DOHH2 (cell line): Measurements from ENCODE around the gene TMEM30A.

ENCODE experiments used
- H3F3A ChIP-seq: fragments of 200-600 bp; sonication (generic), shearing (Covaris generic); 2 replicates; pipeline ENCODE4 v1.6.0; 2016; ENCODE audit warnings: antibody characterized with exemption, mild to moderate bottlenecking; ENCODE audit not compliant: control insufficient read depth, insufficient read depth
- H3K27ac ChIP-seq: fragments of 200-600 bp; sonication (generic); 2 replicates; pipeline ENCODE4 v1.5.1; 2014; ENCODE audit warnings: low read depth, mild to moderate bottlenecking, low read length, moderate library complexity
- H3K27me3 ChIP-seq: fragments of 200-600 bp; sonication (generic); 2 replicates; pipeline ENCODE4 v1.6.1; 2014; ENCODE audit warnings: mild to moderate bottlenecking, low read length, mixed read lengths; ENCODE audit not compliant: control insufficient read depth
- H3K36me3 ChIP-seq: fragments of 200-600 bp; sonication (generic); 2 replicates; pipeline ENCODE4 v1.6.1; 2014; ENCODE audit warnings: mild to moderate bottlenecking, low read length, moderate library complexity, mixed read lengths; ENCODE audit not compliant: control insufficient read depth
- H3K4me1 ChIP-seq: fragments of 200-600 bp; sonication (generic); 2 replicates; pipeline ENCODE4 v1.6.1; 2014; ENCODE audit warnings: mild to moderate bottlenecking, low read length, mixed read lengths; ENCODE audit not compliant: control insufficient read depth
- H3K4me2 ChIP-seq: fragments of 200-600 bp; sonication (generic); 2 replicates; pipeline ENCODE4 v1.6.0; 2014; ENCODE audit warnings: mild to moderate bottlenecking, low read length, moderate library complexity
- H3K4me3 ChIP-seq: fragments of 200-600 bp; sonication (generic); 2 replicates; pipeline ENCODE4 v1.5.1; 2014; ENCODE audit warnings: mild to moderate bottlenecking, low read length, mixed read lengths
- H3K79me2 ChIP-seq: fragments of 200-600 bp; sonication (generic); 2 replicates; pipeline ENCODE4 v1.6.1; 2014; ENCODE audit warnings: mild to moderate bottlenecking, low read length, mixed read lengths; ENCODE audit not compliant: control insufficient read depth
- H3K9me2 ChIP-seq: fragments of 200-600 bp; sonication (generic); replicated peaks from 2 replicates; pipeline ENCODE4 v1.6.1; 2014; ENCODE audit warnings: mild to moderate bottlenecking, low read length, mixed read lengths; ENCODE audit not compliant: control insufficient read depth
- H3K9me3 ChIP-seq: fragments of 200-600 bp; sonication (generic); 2 replicates; pipeline ENCODE4 v1.6.1; 2014; ENCODE audit warnings: antibody characterized with exemption, low read length, mixed read lengths; ENCODE audit not compliant: control insufficient read depth, insufficient read depth
- H4K20me1 ChIP-seq: fragments of 200-600 bp; sonication (generic); 2 replicates; pipeline ENCODE4 v1.6.0; 2014; ENCODE audit warnings: low read depth, mild to moderate bottlenecking, antibody characterized with exemption, low read length, moderate library complexity; ENCODE audit not compliant: control insufficient read depth, insufficient read depth
- CTCF ChIP-seq: fragments of 200-600 bp; sonication (generic); IDR thresholded peaks from one replicate; pipeline ENCODE4 v1.5.1; 2014; ENCODE audit warnings: antibody characterized with exemption, mild to moderate bottlenecking, low read depth, low read length; ENCODE audit not compliant: poor library complexity, severe bottlenecking
- EZH2phosphoT487 ChIP-seq: fragments of 200-600 bp; sonication (generic); IDR thresholded peaks from 2 replicates; pipeline ENCODE4 v1.6.1; 2017; ENCODE audit warnings: borderline replicate concordance, mild to moderate bottlenecking, antibody characterized with exemption, low read length, moderate library complexity, mixed read lengths

Gene TMEM30A

GRCh38 chr6:75213112-75213511 lies 71.5 kb downstream of the TMEM30A start:
- Histone ChIP-seq H3K27ac (no peak overlapping the region), H3K36me3 (no peaks in the 10 kb centered on the region), H3F3A (no peaks in the 10 kb centered on the region), H3K79me2 (no peaks in the 10 kb centered on the region), H3K27me3 (peaks cover 11% of the 10 kb centered on the region), H3K9me2 (no peaks in the 10 kb centered on the region), H3K4me1 (no peaks in the 10 kb centered on the region; the same call in 1 of the 2 replicates), H3K4me2 (no peak overlapping the region), H3K9me3 (no peaks in the 10 kb centered on the region), H4K20me1 (no peaks in the 10 kb centered on the region), H3K4me3 (no peak overlapping the region)
- TF ChIP-seq EZH2phosphoT487, result no peak
- no peak for TF ChIP-seq CTCF

- Histone ChIP-seq H3K79me2 (no peaks in the 10 kb centered on the region), H3F3A (no peaks in the 10 kb centered on the region), H3K4me2 (no peak overlapping the region), H3K9me3 (no peaks in the 10 kb centered on the region), H3K27me3 (peaks cover 18% of the 10 kb centered on the region), H3K4me1 (no peaks in the 10 kb centered on the region; the same call in 1 of the 2 replicates), H3K27ac (no peak overlapping the region), H4K20me1 (no peaks in the 10 kb centered on the region), H3K9me2 (no peaks in the 10 kb centered on the region), H3K36me3 (no peaks in the 10 kb centered on the region), H3K4me3 (no peak overlapping the region)
- TF ChIP-seq EZH2phosphoT487 (no peak), CTCF (no peak)
Measured at GRCh38 chr6:75211920-75212590, 72.5 kb downstream of the TMEM30A start.

DNA sequence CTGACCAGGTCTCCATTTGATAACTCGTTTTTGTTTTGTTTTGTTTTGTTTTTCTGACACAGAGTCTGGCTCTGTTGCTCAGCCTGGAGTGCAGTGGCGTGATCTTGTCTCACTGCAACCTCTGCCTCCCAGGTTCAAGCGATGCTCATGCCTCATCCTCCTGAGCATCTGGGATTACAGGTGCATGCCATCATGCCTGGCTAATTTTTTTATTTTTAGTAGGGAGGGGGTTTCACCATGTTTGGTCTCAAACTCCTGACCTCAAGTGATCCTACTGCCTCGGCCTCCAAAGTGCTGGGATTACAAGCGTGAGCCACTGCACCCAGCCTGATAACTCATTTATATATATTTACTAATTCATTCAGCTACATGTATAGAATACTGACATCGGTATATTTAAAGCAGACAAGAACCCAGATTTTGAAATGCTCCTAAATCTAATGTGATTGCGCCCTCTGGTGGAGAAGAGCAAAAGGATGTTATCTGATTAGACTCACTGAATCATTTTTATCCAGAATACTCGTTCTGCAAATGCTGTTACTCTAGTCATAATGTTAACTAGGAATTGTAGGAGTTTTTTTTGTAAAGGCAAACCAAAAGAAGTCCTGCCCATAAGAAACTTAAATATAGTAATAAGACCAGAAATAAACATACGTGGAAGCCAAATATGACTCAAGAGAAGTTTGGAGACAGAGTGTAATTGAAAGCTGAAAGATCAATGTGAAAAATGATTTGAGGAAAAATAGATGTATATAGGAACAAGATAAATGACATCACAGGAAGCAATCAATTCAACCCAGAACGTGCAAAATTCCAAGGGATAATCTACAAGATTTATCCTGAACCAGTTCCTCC lies 73.5 kb downstream of the TMEM30A start:
- H4K20me1 ChIP-seq, result no peaks in the 10 kb centered on the region
- no peaks in the 10 kb centered on the region for H3F3A ChIP-seq
- peaks cover 18% of the 10 kb centered on the region for H3K27me3 ChIP-seq
- no peaks in the 10 kb centered on the region for H3K9me3 ChIP-seq
- no peak overlapping the region for H3K27ac ChIP-seq
- no peak for TF ChIP-seq EZH2phosphoT487
- peak; percentile 76 for TF ChIP-seq CTCF
- H3K4me2 ChIP-seq, result no peak overlapping the region
- no peaks in the 10 kb centered on the region for H3K79me2 ChIP-seq
- no peaks in the 10 kb centered on the region for H3K36me3 ChIP-seq
- no peaks in the 10 kb centered on the region; the same call in 1 of the 2 replicates for H3K4me1 ChIP-seq
- H3K4me3 ChIP-seq, result no peak overlapping the region
- no peaks in the 10 kb centered on the region for H3K9me2 ChIP-seq
